CD4-positive, CD25-positive, alpha-beta regulatory T cell (primary cell): ENCODE data around the gene ANKFN1. TPM values are rescaled to one million over a fixed set of nuclear protein-coding genes. Genes with fewer than 3 reads are reported as not detected.

Source experiments
- ATAC-seq, 2 donors: fragments of 150-1000 bp; cut with Tn5 transposase; one replicate each; pipeline ENCODE4 v1.10.0; 2021; ENCODE audit warnings: low read depth in 2 of 2, moderate number of reproducible peaks in 2 of 2, moderate library complexity in 1 of 2
- DNase-seq, 3 donors: peaks; one replicate each; pipeline versions ENCODE4 v3.0.0 to v3.0.0-alpha.2; 2012 to 2022; ENCODE audit warnings: mixed read lengths in 1 of 3
- H3K27ac ChIP-seq: one replicate; pipeline ENCODE4 v1.7.0; 2013; ENCODE audit warnings: mild to moderate bottlenecking, low read length; ENCODE audit not compliant: insufficient read depth, poor library complexity, severe bottlenecking
- H3K27me3 ChIP-seq: one replicate; pipeline ENCODE4 v1.7.0; 2013; ENCODE audit warnings: low read length; ENCODE audit not compliant: control insufficient read depth, insufficient read depth
- H3K36me3 ChIP-seq: one replicate; pipeline ENCODE4 v1.7.0; 2013; ENCODE audit warnings: mild to moderate bottlenecking, low read length, moderate library complexity; ENCODE audit not compliant: control insufficient read depth, insufficient read depth
- H3K4me1 ChIP-seq: 2 replicates; pipeline ENCODE4 v1.7.0; 2013; ENCODE audit warnings: mild to moderate bottlenecking, low read length; ENCODE audit not compliant: insufficient read depth, control insufficient read depth, poor library complexity, severe bottlenecking
- H3K4me3 ChIP-seq: one replicate; pipeline ENCODE4 v1.7.0; 2013; ENCODE audit warnings: low read depth, mild to moderate bottlenecking, low read length, moderate library complexity
- H3K9me3 ChIP-seq, 2 experiments: 1 replicate in 1 of 2; 2 replicates in 1 of 2; pipeline ENCODE4 v1.7.0; 2013; ENCODE audit warnings: low read length in 2 of 2, mild to moderate bottlenecking in 1 of 2, moderate library complexity in 1 of 2; ENCODE audit not compliant: control insufficient read depth in 2 of 2
- H3K27ac Mint-ChIP-seq, 3 donors: one replicate each; pipeline ENCODE4 v1.8.0; 2020 to 2022; ENCODE audit warnings: mild to moderate bottlenecking in 3 of 3, mixed read lengths in 3 of 3, moderate library complexity in 2 of 3
- H3K27me3 Mint-ChIP-seq: one replicate; pipeline ENCODE4 v1.8.0; 2022; ENCODE audit warnings: mild to moderate bottlenecking, mixed read lengths
- H3K36me3 Mint-ChIP-seq: one replicate; pipeline ENCODE4 v1.8.0; 2020; ENCODE audit warnings: mixed read lengths
- H3K4me1 Mint-ChIP-seq, 4 donors: one replicate each; pipeline ENCODE4 v1.8.0; 2020 to 2022; ENCODE audit warnings: mixed read lengths in 4 of 4, mild to moderate bottlenecking in 1 of 4
- H3K4me3 Mint-ChIP-seq, 4 donors: one replicate each; pipeline ENCODE4 v1.8.0; 2020 to 2022; ENCODE audit warnings: mild to moderate bottlenecking in 4 of 4, mixed read lengths in 4 of 4, moderate library complexity in 3 of 4
- H3K9me3 Mint-ChIP-seq, 7 donors: one replicate each; pipeline ENCODE4 v1.8.0; 2020 to 2022; ENCODE audit warnings: mixed read lengths in 7 of 7, mild to moderate bottlenecking in 3 of 7, moderate library complexity in 2 of 7
- polyA plus RNA-seq, 4 donors: library from polyadenylated mRNA; unstranded; fragments of 300-500 nt; fragmentation: Illumina TruSeq; gene quantifications; one replicate each; pipeline ENCODE4 v1.2.3, GENCODE V29; 2021
- total RNA-seq: library from RNA; stranded (reverse); gene quantifications from one replicate; pipeline ENCODE4 v1.2.3, GENCODE V29; 2022

The ANKFN1 gene
- total and polyA plus RNA-seq, 5 donors from 2014 or later, result not detected

GRCh38 chr17:56165072-56165641 is 11.9 kb downstream of the ANKFN1 start:
- Histone ChIP-seq H3K4me1 (no peaks in the 10 kb centered on the region), H3K27me3 (no peaks in the 10 kb centered on the region), H3K36me3 (no peaks in the 10 kb centered on the region), H3K4me3 (no peak overlapping the region), H3K27ac (no peak overlapping the region), H3K9me3 (no peaks in the 10 kb centered on the region)
- DNase-seq (no peak), ATAC-seq (no peak)
- Mint-ChIP-seq H3K36me3 (no peaks in the 10 kb centered on the region), H3K9me3 (peaks cover 0 to 4% (median 0%) of the 10 kb centered on the region in 7 donors), H3K4me3 (no peak overlapping the region), H3K27ac (no peak overlapping the region), H3K27me3 (peaks cover 4% of the 10 kb centered on the region), H3K4me1 (no peaks in the 10 kb centered on the region)

- Mint-ChIP-seq H3K27me3 (no peaks in the 10 kb centered on the region), H3K27ac (no peak overlapping the region), H3K4me3 (no peak overlapping the region), H3K36me3 (no peaks in the 10 kb centered on the region), H3K4me1 (no peaks in the 10 kb centered on the region), H3K9me3 (peaks cover 0 to 4% (median 0%) of the 10 kb centered on the region in 7 donors)
- no peak for DNase-seq
- no peaks in the 10 kb centered on the region for H3K9me3 ChIP-seq
- H3K4me1 ChIP-seq, result no peaks in the 10 kb centered on the region
- H3K27me3 ChIP-seq, result no peaks in the 10 kb centered on the region
- H3K4me3 ChIP-seq, result no peak overlapping the region
- H3K36me3 ChIP-seq, result no peaks in the 10 kb centered on the region
- ATAC-seq, result no peak
- H3K27ac ChIP-seq, result no peak overlapping the region
These were observed 14.2 kb downstream of the ANKFN1 start for GRCh38 chr17:56167491-56167890.

GRCh38 chr17:56169621-56170020 is 16.3 kb downstream of the ANKFN1 start:
- DNase-seq, result no peak
- H3K9me3 ChIP-seq, result no peaks in the 10 kb centered on the region

GRCh38 chr17:56171186-56171959 is 18.1 kb downstream of the ANKFN1 start:
- Mint-ChIP-seq H3K4me3 (no peak overlapping the region), H3K27ac (no peak overlapping the region), H3K36me3 (no peaks in the 10 kb centered on the region), H3K9me3 (peaks cover 0 to 2% (median 0%) of the 10 kb centered on the region in 7 donors), H3K4me1 (no peaks in the 10 kb centered on the region), H3K27me3 (no peaks in the 10 kb centered on the region)
- H3K9me3 ChIP-seq, result no peaks in the 10 kb centered on the region
- no peaks in the 10 kb centered on the region for H3K27me3 ChIP-seq
- DNase-seq (no peak), ATAC-seq (no peak)
- no peaks in the 10 kb centered on the region for H3K36me3 ChIP-seq
- H3K27ac ChIP-seq, result no peak overlapping the region
- no peak overlapping the region for H3K4me3 ChIP-seq
- H3K4me1 ChIP-seq, result no peaks in the 10 kb centered on the region

More at GRCh38 chr17:56169621-56170020, 16.3 kb downstream of the ANKFN1 start:
- no peaks in the 10 kb centered on the region for H3K4me1 Mint-ChIP-seq
- no peaks in the 10 kb centered on the region for H3K4me1 ChIP-seq
- H3K27me3 ChIP-seq, result no peaks in the 10 kb centered on the region
- H3K9me3 Mint-ChIP-seq, result peaks cover 0 to 2% (median 0%) of the 10 kb centered on the region in 7 donors
- H3K4me3 ChIP-seq, result no peak overlapping the region
- no peaks in the 10 kb centered on the region for H3K36me3 Mint-ChIP-seq
- H3K27ac Mint-ChIP-seq, result no peak overlapping the region
- no peak overlapping the region for H3K4me3 Mint-ChIP-seq
- ATAC-seq, result no peak
- no peaks in the 10 kb centered on the region for H3K36me3 ChIP-seq
- no peaks in the 10 kb centered on the region for H3K27me3 Mint-ChIP-seq
- no peak overlapping the region for H3K27ac ChIP-seq

GRCh38 chr17:56172517-56172982 is 19.3 kb downstream of the ANKFN1 start:
- DNase-seq (no peak), ATAC-seq (no peak)
- Histone ChIP-seq H3K4me3 (no peak overlapping the region), H3K36me3 (no peaks in the 10 kb centered on the region), H3K4me1 (no peaks in the 10 kb centered on the region), H3K27ac (no peak overlapping the region), H3K27me3 (no peaks in the 10 kb centered on the region), H3K9me3 (no peaks in the 10 kb centered on the region)
- Mint-ChIP-seq H3K27ac (no peak overlapping the region), H3K4me1 (no peaks in the 10 kb centered on the region), H3K27me3 (no peaks in the 10 kb centered on the region), H3K36me3 (no peaks in the 10 kb centered on the region), H3K4me3 (no peak overlapping the region), H3K9me3 (peaks cover 0 to 2% (median 0%) of the 10 kb centered on the region in 7 donors)

GRCh38 chr17:56173026-56173425 is 19.8 kb downstream of the ANKFN1 start:
- Mint-ChIP-seq H3K27me3 (no peaks in the 10 kb centered on the region), H3K27ac (no peak overlapping the region), H3K4me3 (no peak overlapping the region), H3K9me3 (peaks cover 0 to 2% (median 0%) of the 10 kb centered on the region in 7 donors), H3K4me1 (no peaks in the 10 kb centered on the region), H3K36me3 (no peaks in the 10 kb centered on the region)
- no peak overlapping the region for H3K4me3 ChIP-seq
- no peaks in the 10 kb centered on the region for H3K4me1 ChIP-seq
- no peaks in the 10 kb centered on the region for H3K36me3 ChIP-seq
- ATAC-seq, result no peak
- H3K9me3 ChIP-seq, result no peaks in the 10 kb centered on the region
- DNase-seq, result no peak
- H3K27ac ChIP-seq, result no peak overlapping the region
- no peaks in the 10 kb centered on the region for H3K27me3 ChIP-seq

- ATAC-seq, result no peak
- no peak overlapping the region for H3K27ac Mint-ChIP-seq
- Histone ChIP-seq H3K27me3 (no peaks in the 10 kb centered on the region), H3K4me3 (no peak overlapping the region), H3K9me3 (no peaks in the 10 kb centered on the region), H3K36me3 (no peaks in the 10 kb centered on the region), H3K27ac (no peak overlapping the region), H3K4me1 (no peaks in the 10 kb centered on the region)
- no peaks in the 10 kb centered on the region for H3K36me3 Mint-ChIP-seq
- DNase-seq, result no peak
- H3K4me1 Mint-ChIP-seq, result no peaks in the 10 kb centered on the region
- H3K9me3 Mint-ChIP-seq, result no peaks in the 10 kb centered on the region
- no peak overlapping the region for H3K4me3 Mint-ChIP-seq
- no peaks in the 10 kb centered on the region for H3K27me3 Mint-ChIP-seq
These were observed 20.9 kb downstream of the ANKFN1 start for GRCh38 chr17:56173958-56174835.
